Testis (tissue), 3 donors: ENCODE results near the gene SLITRK4. TPM values are rescaled to one million over a fixed set of nuclear protein-coding genes. Genes with fewer than 3 reads are reported as not detected.
A peak's percentile ranks its signal among the peaks of the same experiment; 100 is the strongest.

ENCODE experiments used
- DNase-seq: peaks from one replicate; pipeline ENCODE4 v3.0.0-alpha.2; 2019
- H3K27ac ChIP-seq, 2 donors: fragments of 200-600 bp; sonication (generic); one replicate each; pipeline ENCODE4 v1.5.1; 2019
- H3K27me3 ChIP-seq: fragments of 200-600 bp; sonication (generic); one replicate; pipeline ENCODE4 v1.5.1; 2019
- H3K36me3 ChIP-seq: fragments of 200-600 bp; sonication (generic); one replicate; pipeline ENCODE4 v1.5.1; 2017; ENCODE audit warnings: low read depth; ENCODE audit errors: missing control alignments
- H3K4me1 ChIP-seq: fragments of 200-600 bp; sonication (generic); one replicate; pipeline ENCODE4 v1.5.1; 2019
- H3K4me3 ChIP-seq, 2 donors: fragments of 200-600 bp; sonication (generic); one replicate each; pipeline ENCODE4 v1.5.1; 2017 to 2019
- H3K9me3 ChIP-seq: fragments of 200-600 bp; sonication (generic); one replicate; pipeline ENCODE4 v1.5.1; 2017
- CTCF ChIP-seq, 3 experiments: fragments of 450-650 bp in 2 of 3; fragments of 200-600 bp in 1 of 3; sonication (generic) in 1 of 3; IDR thresholded peaks; one replicate each; pipeline ENCODE4 v1.5.1; 2016 to 2019; ENCODE audit warnings: antibody characterized with exemption in 3 of 3, mild to moderate bottlenecking in 2 of 3, moderate library complexity in 1 of 3
- POLR2A ChIP-seq: fragments of 450-650 bp; IDR thresholded peaks from one replicate; pipeline ENCODE4 v1.6.1; 2017; ENCODE audit warnings: antibody characterized with exemption, mild to moderate bottlenecking, moderate library complexity
- WGBS, 2 donors: methylation state at CpG; one replicate each; pipeline ENCODE4 v1.1.5; 2018; 5-methylcytosine and 5-hydroxymethylcytosine counted together
- intact Hi-C: fragments of 100-400 bp; cut with DNase I; formaldehyde crosslinking; loops from one replicate; pipeline ENCODE4 v1.15.1; 2023; ENCODE audit warnings: low total_unique reads
- polyA plus RNA-seq: library from polyadenylated mRNA; stranded (reverse); fragments of 350-450 nt; fragmentation: Illumina TruSeq; extraction: RNeasy Lipid Tissue Mini Kit (QIAGEN cat#74804); gene quantifications from one replicate; pipeline ENCODE4 v1.2.3, GENCODE V29; 2014; ENCODE audit warnings: low read depth, low replicate concordance; ENCODE audit not compliant: insufficient read depth
- total RNA-seq, 2 donors: library from RNA; depleted of rRNA; stranded (reverse); fragments of >200 nt; gene quantifications; one replicate each; pipeline ENCODE4 v1.2.3, GENCODE V29; 2016

The SLITRK4 gene
- total and polyA plus RNA-seq, 3 donors from 2014 or later, result 1.3 to 2.1 (median 1.8) TPM

GRCh38 chrX:143664302-143664701 is 28.4 kb upstream of the SLITRK4 start:
- TF ChIP-seq CTCF (IDR thresholded peaks at IDR 0.05), result peak; percentile 24 to 55 (median 25)
- TF ChIP-seq POLR2A, result no peak
- H3K27me3 ChIP-seq, result no peaks in the 10 kb centered on the region
- WGBS, 2 donors, result 43 to 51% methylated on average over 5 of the region's 5 CpGs
- DNase-seq, result no peak
- no peak overlapping the region for H3K27ac ChIP-seq
- H3K9me3 ChIP-seq, result no peaks in the 10 kb centered on the region
- intact Hi-C loops, result no loop called here
- no peak overlapping the region for H3K4me3 ChIP-seq
- no peaks in the 10 kb centered on the region for H3K4me1 ChIP-seq
- no peaks in the 10 kb centered on the region for H3K36me3 ChIP-seq

- Histone ChIP-seq H3K27ac (no peak overlapping the region), H3K9me3 (no peaks in the 10 kb centered on the region), H3K36me3 (no peaks in the 10 kb centered on the region), H3K4me1 (no peaks in the 10 kb centered on the region), H3K27me3 (no peaks in the 10 kb centered on the region), H3K4me3 (no peak overlapping the region)
- WGBS, 2 donors, result 75 to 81% methylated on average over 5 of the region's 5 CpGs
- TF ChIP-seq CTCF (IDR thresholded peaks at IDR 0.05), result no peak
- no peak for TF ChIP-seq POLR2A
- intact Hi-C loops, result no loop called here
- DNase-seq, result no peak
These were observed 27.9 kb upstream of the SLITRK4 start for GRCh38 chrX:143663755-143664154.

GRCh38 chrX:143661286-143661685 is 25.4 kb upstream of the SLITRK4 start:
- intact Hi-C loops, result no loop called here
- TF ChIP-seq POLR2A (no peak), CTCF (IDR thresholded peaks at IDR 0.05) (no peak)

GRCh38 chrX:143648705-143649104 is 12.8 kb upstream of the SLITRK4 start:
- TF ChIP-seq CTCF (IDR thresholded peaks at IDR 0.05) (no peak), POLR2A (no peak)
- Histone ChIP-seq H3K4me1 (no peaks in the 10 kb centered on the region), H3K27me3 (no peaks in the 10 kb centered on the region), H3K36me3 (no peaks in the 10 kb centered on the region), H3K4me3 (no peak overlapping the region), H3K9me3 (no peaks in the 10 kb centered on the region), H3K27ac (no peak overlapping the region)
- intact Hi-C loops, result no loop called here
- 41 to 42% methylated on average over 2 of the region's 2 CpGs for WGBS, 2 donors
- no peak for DNase-seq

More at GRCh38 chrX:143661286-143661685, 25.4 kb upstream of the SLITRK4 start:
- Histone ChIP-seq H3K27ac (no peak overlapping the region), H3K36me3 (no peaks in the 10 kb centered on the region), H3K9me3 (no peaks in the 10 kb centered on the region), H3K4me1 (no peaks in the 10 kb centered on the region), H3K27me3 (no peaks in the 10 kb centered on the region), H3K4me3 (no peak overlapping the region)
- DNase-seq, result no peak

GRCh38 chrX:143642426-143642825 is 6.5 kb upstream of the SLITRK4 start:
- intact Hi-C loops, result no loop called here
- TF ChIP-seq CTCF (IDR thresholded peaks at IDR 0.05) (no peak), POLR2A (no peak)

More at GRCh38 chrX:143642426-143642825, 6.5 kb upstream of the SLITRK4 start:
- Histone ChIP-seq H3K4me1 (no peaks in the 10 kb centered on the region), H3K4me3 (no peak overlapping the region), H3K9me3 (no peaks in the 10 kb centered on the region), H3K36me3 (no peaks in the 10 kb centered on the region), H3K27me3 (no peaks in the 10 kb centered on the region), H3K27ac (no peak overlapping the region)
- WGBS, 2 donors, result 74 to 79% methylated on average over 3 of the region's 3 CpGs
- DNase-seq, result no peak
